GM12892 (cell line): ENCODE results near the gene KLHL15.

ENCODE experiments used
- POLR2A ChIP-seq: IDR thresholded peaks from 2 replicates; pipeline ENCODE4 v1.6.1; 2011; ENCODE audit warnings: low read depth, low read length, control low read depth
- TAF1 ChIP-seq: IDR thresholded peaks from 2 replicates; pipeline ENCODE4 v1.6.1; 2011; ENCODE audit warnings: low read depth, mild to moderate bottlenecking, control low read depth, low read length, borderline replicate concordance

GRCh38 chrX:24063488-24063887 lies 36.5 kb upstream of the KLHL15 start:
- TF ChIP-seq POLR2A (no peak; the same call in 1 of the 2 replicates), TAF1 (no peak)
